RWPE2 (cell line): Measurements from ENCODE around the gene ILKAP.

Experiments
- ATAC-seq: fragments of 200-7000 bp; cut with Tn5 transposase; 3 replicates; pipeline ENCODE4 v1.9.1; 2021; ENCODE audit warnings: low read depth
- DNase-seq: peaks from one replicate; pipeline ENCODE4 v3.0.0-alpha.2; 2020; ENCODE audit warnings: low spot score
- H3K27ac ChIP-seq: fragments of 450-650 bp; 2 replicates; pipeline ENCODE4 v1.5.1; 2017; ENCODE audit warnings: mild to moderate bottlenecking; ENCODE audit not compliant: poor library complexity, severe bottlenecking
- H3K27me3 ChIP-seq: fragments of 250-450 bp; sonication (Bioruptor Pico); 2 replicates; pipeline ENCODE4 v1.5.1; 2021; ENCODE audit warnings: mild to moderate bottlenecking, moderate library complexity; ENCODE audit not compliant: insufficient read depth, poor library complexity, severe bottlenecking
- H3K36me3 ChIP-seq: fragments of 250-450 bp; sonication (Bioruptor Pico); 2 replicates; pipeline ENCODE4 v1.5.1; 2020; ENCODE audit warnings: low read depth, mild to moderate bottlenecking, moderate library complexity
- H3K4me1 ChIP-seq: fragments of 250-450 bp; sonication (Bioruptor Pico); 2 replicates; pipeline ENCODE4 v1.5.1; 2021; ENCODE audit warnings: mild to moderate bottlenecking, moderate library complexity; ENCODE audit not compliant: insufficient read depth, poor library complexity, severe bottlenecking
- H3K4me3 ChIP-seq: fragments of 250-450 bp; sonication (Bioruptor Pico); 2 replicates; pipeline ENCODE4 v1.5.1; 2021; ENCODE audit warnings: mild to moderate bottlenecking, moderate library complexity; ENCODE audit not compliant: severe bottlenecking
- H3K9me3 ChIP-seq: fragments of 250-450 bp; sonication (Bioruptor Pico); 2 replicates; pipeline ENCODE4 v1.5.1; 2021; ENCODE audit warnings: mild to moderate bottlenecking, moderate library complexity; ENCODE audit not compliant: severe bottlenecking
- CTCF ChIP-seq: fragments of 450-650 bp; IDR thresholded peaks from one replicate; pipeline ENCODE4 v1.5.1; 2017; ENCODE audit warnings: mild to moderate bottlenecking, moderate library complexity; ENCODE audit not compliant: poor library complexity, severe bottlenecking

The ILKAP gene

GRCh38 chr2:238250896-238251295 is 47.4 kb upstream of the ILKAP start:
- Histone ChIP-seq H3K36me3 (peaks cover 29% of the 10 kb centered on the region), H3K9me3 (no peaks in the 10 kb centered on the region), H3K27ac (no peak overlapping the region), H3K4me1 (no peaks in the 10 kb centered on the region), H3K4me3 (no peak overlapping the region), H3K27me3 (no peaks in the 10 kb centered on the region)
- DNase-seq = no peak
- ATAC-seq = no peak
- no peak for TF ChIP-seq CTCF

GRCh38 chr2:238247841-238248453 is 44.5 kb upstream of the ILKAP start:
- Histone ChIP-seq H3K4me3 (no peak overlapping the region), H3K4me1 (no peaks in the 10 kb centered on the region), H3K36me3 (peaks cover 26% of the 10 kb centered on the region), H3K27me3 (no peaks in the 10 kb centered on the region), H3K9me3 (no peaks in the 10 kb centered on the region), H3K27ac (no peak overlapping the region)
- TF ChIP-seq CTCF = no peak
- no peak for ATAC-seq
- DNase-seq = no peak

- Histone ChIP-seq H3K4me1 (no peaks in the 10 kb centered on the region), H3K36me3 (peaks cover 19% of the 10 kb centered on the region), H3K9me3 (no peaks in the 10 kb centered on the region), H3K27ac (no peak overlapping the region), H3K27me3 (no peaks in the 10 kb centered on the region), H3K4me3 (no peak overlapping the region)
- ATAC-seq = no peak; the same call in 2 of the 3 replicates
- no peak for DNase-seq
- no peak for TF ChIP-seq CTCF
Observed at GRCh38 chr2:238247002-238247822, 43.7 kb upstream of the ILKAP start.

GRCh38 chr2:238244151-238244550 is 40.7 kb upstream of the ILKAP start:
- TF ChIP-seq CTCF = no peak
- no peak overlapping the region for H3K27ac ChIP-seq
- peaks cover 16% of the 10 kb centered on the region for H3K36me3 ChIP-seq
- H3K4me3 ChIP-seq = no peak overlapping the region
- H3K9me3 ChIP-seq = no peaks in the 10 kb centered on the region
- H3K4me1 ChIP-seq = no peaks in the 10 kb centered on the region
- ATAC-seq = no peak
- peaks cover 3% of the 10 kb centered on the region for H3K27me3 ChIP-seq
- no peak for DNase-seq
